Uterus (tissue), 2 donors: ENCODE results near the gene TTC36.

Experiments
- POLR2A ChIP-seq, 2 donors: fragments of 450-650 bp; IDR thresholded peaks; one replicate each; pipeline ENCODE4 v1.6.1; 2016; ENCODE audit warnings: antibody characterized with exemption in 2 of 2, mild to moderate bottlenecking in 1 of 2, moderate library complexity in 1 of 2
- TF ChIP-seq, protein P1 (sequence below), 4 experiments: fragments of 200-600 bp in 2 of 4; fragments of 450-650 bp in 2 of 4; sonication (generic) in 2 of 4; IDR thresholded peaks; one replicate each; pipeline ENCODE4 v1.5.1; 2016 to 2019; ENCODE audit warnings: antibody characterized with exemption in 4 of 4, mild to moderate bottlenecking in 2 of 4, moderate library complexity in 1 of 4

GRCh38 chr11:118530683-118531596, 3.7 kb downstream of the TTC36 start, which contains the start of gene TMEM25:
- TF ChIP-seq, protein P1, sequence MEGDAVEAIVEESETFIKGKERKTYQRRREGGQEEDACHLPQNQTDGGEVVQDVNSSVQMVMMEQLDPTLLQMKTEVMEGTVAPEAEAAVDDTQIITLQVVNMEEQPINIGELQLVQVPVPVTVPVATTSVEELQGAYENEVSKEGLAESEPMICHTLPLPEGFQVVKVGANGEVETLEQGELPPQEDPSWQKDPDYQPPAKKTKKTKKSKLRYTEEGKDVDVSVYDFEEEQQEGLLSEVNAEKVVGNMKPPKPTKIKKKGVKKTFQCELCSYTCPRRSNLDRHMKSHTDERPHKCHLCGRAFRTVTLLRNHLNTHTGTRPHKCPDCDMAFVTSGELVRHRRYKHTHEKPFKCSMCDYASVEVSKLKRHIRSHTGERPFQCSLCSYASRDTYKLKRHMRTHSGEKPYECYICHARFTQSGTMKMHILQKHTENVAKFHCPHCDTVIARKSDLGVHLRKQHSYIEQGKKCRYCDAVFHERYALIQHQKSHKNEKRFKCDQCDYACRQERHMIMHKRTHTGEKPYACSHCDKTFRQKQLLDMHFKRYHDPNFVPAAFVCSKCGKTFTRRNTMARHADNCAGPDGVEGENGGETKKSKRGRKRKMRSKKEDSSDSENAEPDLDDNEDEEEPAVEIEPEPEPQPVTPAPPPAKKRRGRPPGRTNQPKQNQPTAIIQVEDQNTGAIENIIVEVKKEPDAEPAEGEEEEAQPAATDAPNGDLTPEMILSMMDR (IDR thresholded peaks at IDR 0.05): peak in 1 of 4 experiments; percentile 6
- TF ChIP-seq POLR2A (IDR thresholded peaks at IDR 0.05): peak in 1 of 2 donors; percentile 53
